Measurements from ENCODE around the gene BNIP5.

The BNIP5 gene

DNA sequence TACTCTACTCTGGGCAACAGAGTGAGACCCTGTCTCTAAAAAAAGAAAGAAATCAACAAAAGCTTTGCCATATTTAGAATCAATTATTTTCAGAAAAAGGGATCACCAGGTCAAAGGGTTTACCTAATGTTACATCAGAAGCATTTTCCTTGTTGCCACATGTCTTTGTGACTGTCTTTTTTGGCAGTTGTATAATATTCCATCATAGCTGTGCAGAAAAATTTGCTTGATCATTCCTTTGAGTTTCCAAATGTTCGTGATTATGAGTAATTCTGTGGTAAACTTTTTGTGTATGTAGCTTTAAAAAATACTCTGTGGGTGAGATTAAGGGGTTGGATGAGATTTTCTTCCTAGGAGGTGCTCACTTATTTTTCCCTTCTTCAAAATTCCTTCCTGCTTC lies 40.4 kb downstream of the BNIP5 start:
- no peak overlapping the region for H3K4me3 ChIP-seq (ENCODE audit: low read depth, low read length)
- TF ChIP-seq POLR2A (IDR thresholded peaks at IDR 0.05; ENCODE audit: extremely low read depth, insufficient read length): no peak
- TF ChIP-seq MYC (IDR thresholded peaks at IDR 0.05; ENCODE audit: low read depth, low read length): no peak
- TF ChIP-seq MAX (IDR thresholded peaks at IDR 0.05; ENCODE audit: low read depth, low read length): no peak
- TF ChIP-seq, protein P1, sequence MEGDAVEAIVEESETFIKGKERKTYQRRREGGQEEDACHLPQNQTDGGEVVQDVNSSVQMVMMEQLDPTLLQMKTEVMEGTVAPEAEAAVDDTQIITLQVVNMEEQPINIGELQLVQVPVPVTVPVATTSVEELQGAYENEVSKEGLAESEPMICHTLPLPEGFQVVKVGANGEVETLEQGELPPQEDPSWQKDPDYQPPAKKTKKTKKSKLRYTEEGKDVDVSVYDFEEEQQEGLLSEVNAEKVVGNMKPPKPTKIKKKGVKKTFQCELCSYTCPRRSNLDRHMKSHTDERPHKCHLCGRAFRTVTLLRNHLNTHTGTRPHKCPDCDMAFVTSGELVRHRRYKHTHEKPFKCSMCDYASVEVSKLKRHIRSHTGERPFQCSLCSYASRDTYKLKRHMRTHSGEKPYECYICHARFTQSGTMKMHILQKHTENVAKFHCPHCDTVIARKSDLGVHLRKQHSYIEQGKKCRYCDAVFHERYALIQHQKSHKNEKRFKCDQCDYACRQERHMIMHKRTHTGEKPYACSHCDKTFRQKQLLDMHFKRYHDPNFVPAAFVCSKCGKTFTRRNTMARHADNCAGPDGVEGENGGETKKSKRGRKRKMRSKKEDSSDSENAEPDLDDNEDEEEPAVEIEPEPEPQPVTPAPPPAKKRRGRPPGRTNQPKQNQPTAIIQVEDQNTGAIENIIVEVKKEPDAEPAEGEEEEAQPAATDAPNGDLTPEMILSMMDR (IDR thresholded peaks at IDR 0.05; ENCODE audit: low read depth, low read length): no peak
- no peak for DNase-seq (ENCODE audit: low read depth)

DNA sequence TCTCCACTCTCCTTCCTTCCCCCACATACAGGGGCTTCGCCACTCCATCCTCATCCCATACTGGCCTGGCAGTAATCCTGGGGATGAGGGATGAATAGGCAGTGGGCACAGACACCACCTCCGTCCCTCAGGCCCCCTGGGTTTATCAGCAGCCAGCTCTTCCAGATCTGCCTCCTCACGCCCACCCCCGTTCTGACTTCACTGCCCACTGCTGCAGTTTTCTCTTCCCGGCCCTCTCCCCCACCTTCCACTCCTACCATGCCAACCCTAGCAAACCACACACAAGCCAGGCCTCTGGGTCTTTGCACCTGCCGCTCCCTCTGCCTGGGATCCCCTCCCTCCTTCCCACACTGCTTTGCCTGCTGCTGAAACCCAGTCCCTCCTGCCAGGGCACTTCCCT lies 44.5 kb downstream of the BNIP5 start:
- TF ChIP-seq POLR2A (IDR thresholded peaks at IDR 0.05; ENCODE audit: extremely low read depth, insufficient read length) (no peak), MYC (IDR thresholded peaks at IDR 0.05; ENCODE audit: low read depth, low read length) (no peak), MAX (IDR thresholded peaks at IDR 0.05; ENCODE audit: low read depth, low read length) (no peak)
- TF ChIP-seq, protein P1 (IDR thresholded peaks at IDR 0.05; ENCODE audit: low read depth, low read length): no peak
- DNase-seq (ENCODE audit: low read depth): no peak
- no peak overlapping the region for H3K4me3 ChIP-seq (ENCODE audit: low read depth, low read length)

- peak; percentile 93 for DNase-seq (ENCODE audit: low read depth)
- H3K4me3 ChIP-seq (ENCODE audit: low read depth, low read length): no peak overlapping the region
- TF ChIP-seq MAX (IDR thresholded peaks at IDR 0.05; ENCODE audit: low read depth, low read length): peak; percentile 38; the same call in 1 of the 2 replicates
- peak; percentile 43 for TF ChIP-seq MYC (IDR thresholded peaks at IDR 0.05; ENCODE audit: low read depth, low read length)
- TF ChIP-seq, protein P1 (IDR thresholded peaks at IDR 0.05; ENCODE audit: low read depth, low read length): no peak
Observed at GRCh38 chr6:36290668-36291620, 45.7 kb downstream of the BNIP5 start.

- TF ChIP-seq POLR2A (IDR thresholded peaks at IDR 0.05; ENCODE audit: extremely low read depth, insufficient read length) (no peak), MYC (IDR thresholded peaks at IDR 0.05; ENCODE audit: low read depth, low read length) (no peak), MAX (IDR thresholded peaks at IDR 0.05; ENCODE audit: low read depth, low read length) (no peak)
- DNase-seq (ENCODE audit: low read depth): no peak
Observed at GRCh38 chr6:36289281-36289878, 47.3 kb downstream of the BNIP5 start.

GRCh38 chr6:36286858-36287257 lies 49.8 kb downstream of the BNIP5 start:
- TF ChIP-seq, protein P1 (IDR thresholded peaks at IDR 0.05; ENCODE audit: low read depth, low read length): no peak
- TF ChIP-seq POLR2A (IDR thresholded peaks at IDR 0.05; ENCODE audit: extremely low read depth, insufficient read length) (no peak), MYC (IDR thresholded peaks at IDR 0.05; ENCODE audit: low read depth, low read length) (no peak)
- H3K4me3 ChIP-seq (ENCODE audit: low read depth, low read length): no peak overlapping the region

More at GRCh38 chr6:36289281-36289878, 47.3 kb downstream of the BNIP5 start:
- H3K4me3 ChIP-seq (ENCODE audit: low read depth, low read length): no peak overlapping the region

DNA sequence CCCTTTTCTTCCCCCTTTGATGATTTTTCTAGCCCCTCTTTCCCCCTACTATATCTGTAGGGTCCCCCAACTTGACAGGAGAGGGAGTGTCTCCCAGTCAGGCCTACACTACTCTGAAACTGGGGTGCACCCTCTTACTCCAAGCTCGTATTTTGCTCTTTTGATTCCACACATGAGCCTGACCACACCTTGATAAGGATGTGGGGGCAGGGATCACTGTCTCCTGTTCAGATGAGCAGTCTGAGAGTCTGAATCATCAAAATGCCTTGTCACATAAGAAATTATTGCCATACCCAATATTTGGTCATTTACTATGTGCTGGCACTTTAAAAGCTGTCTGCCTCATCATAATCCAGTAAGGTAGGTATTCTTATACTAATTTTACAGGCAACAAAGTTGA lies 50.9 kb downstream of the BNIP5 start:
- DNase-seq (ENCODE audit: low read depth): no peak
- TF ChIP-seq, protein P1 (IDR thresholded peaks at IDR 0.05; ENCODE audit: low read depth, low read length): no peak
- TF ChIP-seq POLR2A (IDR thresholded peaks at IDR 0.05; ENCODE audit: extremely low read depth, insufficient read length) (no peak), MAX (IDR thresholded peaks at IDR 0.05; ENCODE audit: low read depth, low read length) (no peak), MYC (IDR thresholded peaks at IDR 0.05; ENCODE audit: low read depth, low read length) (no peak)
- no peak overlapping the region for H3K4me3 ChIP-seq (ENCODE audit: low read depth, low read length)

More at GRCh38 chr6:36286858-36287257, 49.8 kb downstream of the BNIP5 start:
- DNase-seq (ENCODE audit: low read depth): no peak
